H1 (cell line): Measurements from ENCODE around the gene CNNM4. TPM values are rescaled to one million over a fixed set of nuclear protein-coding genes. Genes with fewer than 3 reads are reported as not detected.
A peak's percentile ranks its signal among the peaks of the same experiment; 100 is the strongest.

Source experiments
- CTCF ChIA-PET: fragments of 300-600 bp; sonication (Branson Sonifier 250); formaldehyde crosslinking; loops from one replicate; lab custom pipeline; 2021; ENCODE audit not compliant: partially characterized antibody; lab: Charles Lee
- POLR2A ChIA-PET: fragments of 300-600 bp; sonication (Branson Sonifier 250); formaldehyde crosslinking; loops from one replicate; lab custom pipeline; 2021; ENCODE audit warnings: inconsistent platforms; ENCODE audit not compliant: partially characterized antibody; lab: Charles Lee
- DNase-seq, 2 experiments: peaks; one replicate each; pipeline versions ENCODE4 v3.0.0 to v3.0.0-alpha.2; 2010 to 2022; ENCODE audit warnings: low spot score in 2 of 2, low read depth in 1 of 2, mixed read lengths in 1 of 2
- FAIRE-seq: peaks from 2 replicates; lab custom pipeline; 2011; peaks lifted over from hg19 to GRCh38; lab: Jason Lieb, UNC
- H2AFZ ChIP-seq: 2 replicates; pipeline ENCODE4 v1.8.1; 2012; ENCODE audit warnings: low read length, inconsistent platforms
- H2AK5ac ChIP-seq: 2 replicates; pipeline ENCODE4 v1.6.1; 2013; ENCODE audit warnings: low read depth, low read length
- H2BK120ac ChIP-seq: replicated peaks from 2 replicates; pipeline ENCODE3; 2013; ENCODE audit warnings: low read depth, low read length, inconsistent platforms
- H2BK12ac ChIP-seq: 2 replicates; pipeline ENCODE4 v1.6.1; 2013; ENCODE audit warnings: low read depth, low read length
- H2BK15ac ChIP-seq: 2 replicates; pipeline ENCODE4 v1.6.1; 2013; ENCODE audit warnings: low read length
- H2BK20ac ChIP-seq: 2 replicates; pipeline ENCODE4 v1.6.1; 2013; ENCODE audit warnings: low read length
- H2BK5ac ChIP-seq: 2 replicates; pipeline ENCODE4 v1.6.1; 2013; ENCODE audit warnings: low read depth, low read length
- H3K14ac ChIP-seq: 2 replicates; pipeline ENCODE4 v1.6.1; 2013; ENCODE audit warnings: inconsistent platforms; ENCODE audit not compliant: insufficient read length
- H3K18ac ChIP-seq: 2 replicates; pipeline ENCODE4 v1.6.1; 2013; ENCODE audit warnings: low read length; ENCODE audit errors: extremely low read depth
- H3K23ac ChIP-seq: 2 replicates; pipeline ENCODE4 v1.6.1; 2013; ENCODE audit warnings: inconsistent platforms; ENCODE audit not compliant: insufficient read length
- H3K23me2 ChIP-seq: 2 replicates; pipeline ENCODE4 v1.6.1; 2013; ENCODE audit warnings: low read depth, low read length
- H3K27ac ChIP-seq: 2 replicates; pipeline ENCODE4 v1.6.1; 2011; ENCODE audit warnings: low read depth, low read length, inconsistent platforms
- H3K27me3 ChIP-seq, 4 experiments: replicated peaks in 1 of 4; 1 replicate in 1 of 4; 2 replicates in 3 of 4; pipeline versions ENCODE4 v1.6.1 to v1.8.1; 2011 to 2013; ENCODE audit warnings: low read length in 3 of 4, mild to moderate bottlenecking in 3 of 4, inconsistent platforms in 2 of 4, mixed read lengths in 2 of 4, moderate library complexity in 1 of 4; ENCODE audit not compliant: control insufficient read depth in 3 of 4, insufficient read depth in 3 of 4; ENCODE audit errors: extremely low read depth in 1 of 4
- H3K36me3 ChIP-seq, 4 experiments: 2 replicates each; pipeline versions ENCODE4 v1.6.1 to v1.8.1; 2011 to 2013; ENCODE audit warnings: mild to moderate bottlenecking in 4 of 4, low read length in 3 of 4, moderate library complexity in 2 of 4, control low read depth in 1 of 4, inconsistent platforms in 1 of 4; ENCODE audit not compliant: insufficient read depth in 4 of 4, control insufficient read depth in 2 of 4
- H3K4ac ChIP-seq: replicated peaks from 2 replicates; pipeline ENCODE3; 2013; ENCODE audit warnings: low read length, low read depth, mixed read lengths, inconsistent platforms; ENCODE audit not compliant: insufficient read length
- H3K4me1 ChIP-seq, 4 experiments: replicated peaks in 1 of 4; 1 replicate in 1 of 4; 2 replicates in 3 of 4; pipeline versions ENCODE4 v1.6.1 to v1.8.1; 2011 to 2013; ENCODE audit warnings: low read length in 3 of 4, inconsistent platforms in 2 of 4, mixed read lengths in 1 of 4; ENCODE audit not compliant: insufficient read depth in 4 of 4, control insufficient read depth in 3 of 4
- H3K4me2 ChIP-seq, 2 experiments: 2 replicates each; pipeline versions ENCODE4 v1.6.1 to v1.8.1; 2011 to 2013; ENCODE audit warnings: low read depth in 2 of 2, low read length in 2 of 2, control low read depth in 1 of 2, inconsistent platforms in 1 of 2, mild to moderate bottlenecking in 1 of 2; ENCODE audit not compliant: insufficient read depth in 1 of 2
- H3K4me3 ChIP-seq, 4 experiments: fragments of 200-600, 300-600 bp in 1 of 4; sonication (generic), shearing (Covaris generic), sonication (Bioruptor Twin) in 1 of 4; 2 replicates each; pipeline versions ENCODE4 v1.5.1 to v1.8.1; 2011 to 2016; ENCODE audit warnings: low read length in 4 of 4, low read depth in 3 of 4, control low read depth in 2 of 4, inconsistent platforms in 2 of 4, mild to moderate bottlenecking in 2 of 4, mixed read lengths in 1 of 4, moderate library complexity in 1 of 4; ENCODE audit not compliant: insufficient read depth in 2 of 4; ENCODE audit errors: extremely low read depth in 1 of 4
- H3K56ac ChIP-seq: replicated peaks from 2 replicates; pipeline ENCODE3; 2013; ENCODE audit warnings: low read depth, mild to moderate bottlenecking, mixed read lengths, low read length, inconsistent platforms; ENCODE audit not compliant: insufficient read length
- H3K79me1 ChIP-seq: 2 replicates; pipeline ENCODE4 v1.6.1; 2013; ENCODE audit warnings: low read depth, low read length, control low read depth
- H3K79me2 ChIP-seq, 2 experiments: 2 replicates each; pipeline versions ENCODE4 v1.6.1 to v1.8.1; 2012 to 2013; ENCODE audit warnings: low read length in 2 of 2, mild to moderate bottlenecking in 2 of 2, inconsistent platforms in 1 of 2; ENCODE audit not compliant: insufficient read depth in 2 of 2, control insufficient read depth in 1 of 2
- H3K9ac ChIP-seq, 4 experiments: replicated peaks in 1 of 4; 1 replicate in 1 of 4; 2 replicates in 3 of 4; pipeline versions ENCODE4 v1.6.1 to v1.8.1; 2011 to 2013; ENCODE audit warnings: low read depth in 3 of 4, low read length in 3 of 4, control low read depth in 2 of 4, mild to moderate bottlenecking in 2 of 4, moderate library complexity in 2 of 4, inconsistent platforms in 1 of 4; ENCODE audit errors: extremely low read depth in 1 of 4
- H3K9me3 ChIP-seq, 2 experiments: 2 replicates each; pipeline versions ENCODE4 v1.6.1 to v1.8.1; 2012 to 2013; ENCODE audit warnings: mild to moderate bottlenecking in 2 of 2, moderate library complexity in 2 of 2, control low read depth in 1 of 2, inconsistent platforms in 1 of 2, low read depth in 1 of 2, low read length in 1 of 2, mixed read lengths in 1 of 2; ENCODE audit not compliant: insufficient read depth in 2 of 2
- H4K20me1 ChIP-seq, 2 experiments: replicated peaks in 1 of 2; 2 replicates each; pipeline versions ENCODE3 to v1.8.1; 2011 to 2013; ENCODE audit warnings: inconsistent platforms in 2 of 2, low read length in 2 of 2, mild to moderate bottlenecking in 1 of 2; ENCODE audit not compliant: insufficient read depth in 2 of 2, control insufficient read depth in 1 of 2
- H4K5ac ChIP-seq: 2 replicates; pipeline ENCODE4 v1.6.1; 2013; ENCODE audit warnings: low read length, low read depth, mixed read lengths, inconsistent platforms; ENCODE audit not compliant: insufficient read length
- H4K8ac ChIP-seq: 2 replicates; pipeline ENCODE4 v1.8.0; 2013; ENCODE audit warnings: mild to moderate bottlenecking, moderate library complexity, low read length, inconsistent platforms; ENCODE audit not compliant: insufficient read depth; ENCODE audit errors: extremely low read depth
- H4K91ac ChIP-seq: replicated peaks from 2 replicates; pipeline ENCODE3; 2013; ENCODE audit warnings: low read length, mixed read lengths, inconsistent platforms; ENCODE audit not compliant: insufficient read length
- RAD21 ChIP-seq, 2 experiments: IDR thresholded peaks in 1 of 2; conservative IDR thresholded peaks in 1 of 2; 2 replicates each; pipeline ENCODE4 v1.6.1; 2011; ENCODE audit warnings: low read depth in 2 of 2, low read length in 2 of 2, improper control_type of control experiment in 1 of 2, inconsistent platforms in 1 of 2, mild to moderate bottlenecking in 1 of 2, moderate library complexity in 1 of 2
- TAF1 ChIP-seq: IDR thresholded peaks from 2 replicates; pipeline ENCODE4 v1.6.1; 2011; ENCODE audit warnings: mild to moderate bottlenecking, low read depth, low read length
- TAF7 ChIP-seq: optimal IDR thresholded peaks from 2 replicates; pipeline ENCODE3; 2011; ENCODE audit warnings: low read depth, mild to moderate bottlenecking, inconsistent platforms, low read length, moderate library complexity, borderline replicate concordance
- TCF12 ChIP-seq: IDR thresholded peaks from 2 replicates; pipeline ENCODE4 v1.6.1; 2011; ENCODE audit warnings: low read depth, mild to moderate bottlenecking, low read length
- WGBS, 2 experiments: shearing (Covaris generic) in 1 of 2; methylation state at CpG; one replicate each; pipeline versions ENCODE4 v1.1.6 to v1.1.7; 2013 to 2015; ENCODE audit warnings: low lambda C conversion rate in 2 of 2, mixed read lengths in 2 of 2, inconsistent platforms in 1 of 2, low coverage in 1 of 2, missing lambda C conversion rate in 1 of 2; ENCODE audit not compliant: insufficient replicate concordance in 2 of 2, insufficient coverage in 1 of 2, insufficient read length in 1 of 2; ENCODE audit errors: extremely low coverage in 1 of 2, missing lambda C conversion rate in 1 of 2; 5-methylcytosine and 5-hydroxymethylcytosine counted together
- polyA plus RNA-seq, 7 experiments: library from polyadenylated mRNA; depleted of rRNA in 3 of 7; stranded (reverse) in 5 of 7; unstranded in 2 of 7; fragments of >200 nt in 5 of 7; fragments of 200-250 nt in 2 of 7; gene quantifications; 1 replicate in 5 of 7; 2 replicates in 1 of 7; 4 replicates in 1 of 7; pipeline versions ENCODE4 v1.2.1 to v1.2.3, GENCODE V29; 2011 to 2013; ENCODE audit warnings: missing spikeins in 2 of 7, mixed read lengths in 2 of 7
- total RNA-seq: library from RNA; stranded (reverse); fragmentation: NEBNext Ultra II Directional; extraction: Animal tissue kit (Norgen Biotek cat#: 25700); gene quantifications from 2 replicates; pipeline ENCODE4 v1.2.1, GENCODE V29; 2021

CNNM4 gene
- total and polyA plus RNA-seq, 2 of the 8 experiments (the other 6 are each of a cell fraction or from before 2014, with no cell fraction given): 10.3 to 11.0 TPM

DNA sequence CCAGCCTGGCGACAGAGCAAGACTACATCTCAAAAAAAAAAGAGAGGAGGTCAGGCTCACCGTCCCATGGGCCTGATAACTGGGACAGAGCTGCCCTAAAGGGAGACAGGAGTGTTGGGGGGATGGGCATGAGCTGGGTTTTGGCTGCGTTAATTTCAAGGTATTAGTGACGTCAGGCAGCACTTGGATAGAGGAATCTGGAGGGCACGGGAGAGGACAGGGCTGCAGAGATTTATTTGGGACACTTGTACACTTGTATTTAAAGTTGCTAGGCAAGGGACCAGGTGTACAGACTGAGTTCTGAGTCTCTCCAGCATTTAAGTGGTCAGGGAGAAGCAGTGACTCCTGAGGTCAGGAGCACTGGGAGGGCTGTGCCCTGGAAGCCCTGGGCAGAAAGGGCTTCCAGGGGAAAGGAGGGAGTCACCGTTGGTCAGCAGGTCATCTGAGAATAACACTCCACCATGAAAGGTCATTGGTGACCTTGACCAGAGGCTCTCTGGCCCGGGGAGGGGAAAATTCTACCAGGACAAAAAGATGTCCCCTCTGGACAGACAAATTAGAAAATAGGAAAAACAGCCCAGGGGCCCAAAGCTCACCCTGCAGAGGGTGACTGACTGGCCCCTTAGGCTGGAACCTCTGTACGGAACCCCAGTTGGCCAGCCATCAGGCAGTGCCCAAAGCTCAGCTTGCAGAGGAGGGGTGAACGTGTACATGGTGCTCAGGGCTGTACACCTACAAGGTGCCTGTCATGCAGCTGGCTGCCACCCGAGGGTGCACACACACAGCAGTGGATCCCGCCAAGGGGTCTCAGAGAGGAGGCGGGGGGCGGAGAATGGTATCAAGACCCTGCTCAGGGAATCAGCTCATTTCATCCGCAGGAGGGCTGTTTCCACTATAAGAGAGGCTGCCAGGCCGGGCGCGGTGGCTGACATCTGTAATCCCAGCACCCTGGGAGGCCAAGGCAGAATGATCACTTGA is 32.4 kb downstream of the CNNM4 start:
- Histone ChIP-seq H4K91ac (no peak overlapping the region), H2BK120ac (no peak overlapping the region), H3K4me3 (no peak overlapping the region), H2BK15ac (no peak overlapping the region), H3K4ac (no peak overlapping the region), H2AFZ (no peak overlapping the region), H3K23me2 (no peaks in the 10 kb centered on the region), H3K14ac (no peak overlapping the region), H3K36me3 (no peaks in the 10 kb centered on the region), H2AK5ac (no peak overlapping the region), H3K4me1 (no peaks in the 10 kb centered on the region), H3K27me3 (no peaks in the 10 kb centered on the region), H3K79me1 (0 out of 2 replicates have a peak, but pooled peaks cover 2% of the 10 kb centered on the region)
- POLR2A ChIA-PET: no interaction called here
- DNase-seq: no peak
- TF ChIP-seq TCF12: no peak
- 0 out of 4 replicates have a peak, but pooled peaks of 1 of the 2 experiments have one; percentile 6 for TF ChIP-seq RAD21 (IDR thresholded peaks at IDR 0.05 in 1 of 2, conservative IDR thresholded peaks at IDR 0.05 in 1 of 2; ENCODE audit: low read depth in 2 of 2, low read length in 2 of 2)
- no peak for TF ChIP-seq TAF7
- no peak for TF ChIP-seq TAF1
- TF ChIP-seq, all 59 proteins: peak for 1
- Histone ChIP-seq H4K8ac (no peak overlapping the region), H2BK12ac (no peak overlapping the region), H3K27ac (no peak overlapping the region), H3K23ac (no peak overlapping the region), H4K20me1 (no peaks in the 10 kb centered on the region), H2BK5ac (no peak overlapping the region), H3K18ac (no peak overlapping the region), H3K9me3 (no peaks in the 10 kb centered on the region), H3K4me2 (no peak overlapping the region), H4K5ac (no peak overlapping the region), H3K79me2 (no peaks in the 10 kb centered on the region), H3K9ac (no peak overlapping the region), H2BK20ac (no peak overlapping the region), H3K56ac (no peak overlapping the region)
- CTCF ChIA-PET: interaction anchor here (0.6 to 1.1 kb wide), 5 partner anchors 8 to 158 kb away, joined by 3 to 4 read pairs (median 3); no protein-coding TSS in a partner anchor
- no peak for FAIRE-seq
- WGBS, 2 experiments: 86% methylated on average over 17 of the region's 17 CpGs; no CpG with 5 or more reads in 1 of the 2 experiments
